ENCODE measurements around the gene PRMT1. TPM values are rescaled to one million over a fixed set of nuclear protein-coding genes. Genes with fewer than 3 reads are reported as not detected.
A peak's percentile ranks its signal among the peaks of the same experiment; 100 is the strongest.

The PRMT1 gene
- total and polyA plus RNA-seq, 2 donors: 101 to 173 TPM

GRCh38 chr19:49676784-49677230 is 264 bp upstream of the PRMT1 start:
- peak overlapping the region; percentile 92 to 93 for H3K27ac ChIP-seq (ENCODE audit: low read depth in 1 of 2, low read length in 1 of 2)
- DNase-seq (ENCODE audit: low read depth in 6 of 9, low spot score in 9 of 9): peak; percentile 99 to 100 (median 100)
- peak overlapping the region; percentile 91 to 99 for H3K4me3 ChIP-seq (ENCODE audit: low read length in 2 of 2)
- H3K36me3 ChIP-seq (ENCODE audit: control insufficient read depth in 2 of 2, insufficient read depth in 2 of 2, low read length in 1 of 2): peaks cover 13 to 17% of the 10 kb centered on the region in 2 donors
- H3K27me3 ChIP-seq (ENCODE audit: control insufficient read depth in 2 of 2, insufficient read depth in 1 of 2, low read length in 1 of 2): no peaks in the 10 kb centered on the region
- peaks cover 15 to 45% of the 10 kb centered on the region in 2 donors for H3K4me1 ChIP-seq (ENCODE audit: control insufficient read depth in 2 of 2, insufficient read depth in 2 of 2, low read length in 2 of 2)
- under 1% methylated on average over 34 of the region's 34 CpGs for WGBS
- H3K9me3 ChIP-seq (ENCODE audit: control insufficient read depth in 2 of 2, insufficient read depth in 1 of 2, low read length in 1 of 2): no peaks in the 10 kb centered on the region

- peak overlapping the region; percentile 91 to 99 for H3K4me3 ChIP-seq (ENCODE audit: low read length in 2 of 2)
- H3K36me3 ChIP-seq (ENCODE audit: control insufficient read depth in 2 of 2, insufficient read depth in 2 of 2, low read length in 1 of 2): peaks cover 19 to 20% of the 10 kb centered on the region in 2 donors
- 10% methylated on average over 21 of the region's 21 CpGs for WGBS
- H3K27ac ChIP-seq (ENCODE audit: low read depth in 1 of 2, low read length in 1 of 2): peak overlapping the region; percentile 92 to 93
- H3K27me3 ChIP-seq (ENCODE audit: control insufficient read depth in 2 of 2, insufficient read depth in 1 of 2, low read length in 1 of 2): no peaks in the 10 kb centered on the region
- peaks cover 15 to 38% of the 10 kb centered on the region in 2 donors for H3K4me1 ChIP-seq (ENCODE audit: control insufficient read depth in 2 of 2, insufficient read depth in 2 of 2, low read length in 2 of 2)
- DNase-seq (ENCODE audit: low read depth in 6 of 9, low spot score in 9 of 9): peak in 7 of 9 donors; percentile 44 to 83 (median 64)
- H3K9me3 ChIP-seq (ENCODE audit: control insufficient read depth in 2 of 2, insufficient read depth in 1 of 2, low read length in 1 of 2): no peaks in the 10 kb centered on the region
Measured at GRCh38 chr19:49677901-49678674, 1.0 kb downstream of the PRMT1 start.

- 90% methylated on average over 12 of the region's 12 CpGs for WGBS
- Histone ChIP-seq H3K4me1 (ENCODE audit: control insufficient read depth in 2 of 2, insufficient read depth in 2 of 2, low read length in 2 of 2) (peaks cover 15 to 38% of the 10 kb centered on the region in 2 donors), H3K27me3 (ENCODE audit: control insufficient read depth in 2 of 2, insufficient read depth in 1 of 2, low read length in 1 of 2) (no peaks in the 10 kb centered on the region), H3K27ac (ENCODE audit: low read depth in 1 of 2, low read length in 1 of 2) (no peak overlapping the region), H3K4me3 (ENCODE audit: low read length in 2 of 2) (no peak overlapping the region), H3K36me3 (ENCODE audit: control insufficient read depth in 2 of 2, insufficient read depth in 2 of 2, low read length in 1 of 2) (peaks cover 27 to 28% of the 10 kb centered on the region in 2 donors), H3K9me3 (ENCODE audit: control insufficient read depth in 2 of 2, insufficient read depth in 1 of 2, low read length in 1 of 2) (no peaks in the 10 kb centered on the region)
- DNase-seq (ENCODE audit: low read depth in 6 of 9, low spot score in 9 of 9): no peak
Measured at GRCh38 chr19:49678985-49679770, 2.1 kb downstream of the PRMT1 start.

- 88% methylated on average over 10 of the region's 10 CpGs for WGBS
Measured at GRCh38 chr19:49679771-49680413, 2.8 kb downstream of the PRMT1 start.

GRCh38 chr19:49680421-49681351 is 3.6 kb downstream of the PRMT1 start:
- 44% methylated on average over 40 of the region's 40 CpGs for WGBS
- Histone ChIP-seq H3K4me3 (ENCODE audit: low read length in 2 of 2) (peak overlapping the region in 1 of 2 donors; percentile 20), H3K36me3 (ENCODE audit: control insufficient read depth in 2 of 2, insufficient read depth in 2 of 2, low read length in 1 of 2) (peaks cover 41 to 43% of the 10 kb centered on the region in 2 donors), H3K27me3 (ENCODE audit: control insufficient read depth in 2 of 2, insufficient read depth in 1 of 2, low read length in 1 of 2) (no peaks in the 10 kb centered on the region), H3K27ac (ENCODE audit: low read depth in 1 of 2, low read length in 1 of 2) (peak overlapping the region; percentile 26 to 56), H3K4me1 (ENCODE audit: control insufficient read depth in 2 of 2, insufficient read depth in 2 of 2, low read length in 2 of 2) (peaks cover 15 to 38% of the 10 kb centered on the region in 2 donors), H3K9me3 (ENCODE audit: control insufficient read depth in 2 of 2, insufficient read depth in 1 of 2, low read length in 1 of 2) (no peaks in the 10 kb centered on the region)
- peak; percentile 63 to 96 (median 82) for DNase-seq (ENCODE audit: low read depth in 6 of 9, low spot score in 9 of 9)

More at GRCh38 chr19:49679771-49680413, 2.8 kb downstream of the PRMT1 start:
- Histone ChIP-seq H3K4me3 (ENCODE audit: low read length in 2 of 2) (no peak overlapping the region), H3K9me3 (ENCODE audit: control insufficient read depth in 2 of 2, insufficient read depth in 1 of 2, low read length in 1 of 2) (no peaks in the 10 kb centered on the region), H3K27me3 (ENCODE audit: control insufficient read depth in 2 of 2, insufficient read depth in 1 of 2, low read length in 1 of 2) (no peaks in the 10 kb centered on the region), H3K27ac (ENCODE audit: low read depth in 1 of 2, low read length in 1 of 2) (peak overlapping the region in 1 of 2 donors; percentile 26), H3K4me1 (ENCODE audit: control insufficient read depth in 2 of 2, insufficient read depth in 2 of 2, low read length in 2 of 2) (peaks cover 15 to 38% of the 10 kb centered on the region in 2 donors), H3K36me3 (ENCODE audit: control insufficient read depth in 2 of 2, insufficient read depth in 2 of 2, low read length in 1 of 2) (peaks cover 34 to 35% of the 10 kb centered on the region in 2 donors)
- no peak for DNase-seq (ENCODE audit: low read depth in 6 of 9, low spot score in 9 of 9)

- H3K27me3 ChIP-seq (ENCODE audit: control insufficient read depth in 2 of 2, insufficient read depth in 1 of 2, low read length in 1 of 2): no peaks in the 10 kb centered on the region
- DNase-seq (ENCODE audit: low read depth in 6 of 9, low spot score in 9 of 9): no peak
- H3K9me3 ChIP-seq (ENCODE audit: control insufficient read depth in 2 of 2, insufficient read depth in 1 of 2, low read length in 1 of 2): no peaks in the 10 kb centered on the region
- H3K36me3 ChIP-seq (ENCODE audit: control insufficient read depth in 2 of 2, insufficient read depth in 2 of 2, low read length in 1 of 2): peaks cover 50 to 53% of the 10 kb centered on the region in 2 donors
- no peak overlapping the region for H3K4me3 ChIP-seq (ENCODE audit: low read length in 2 of 2)
- no peak overlapping the region for H3K27ac ChIP-seq (ENCODE audit: low read depth in 1 of 2, low read length in 1 of 2)
- H3K4me1 ChIP-seq (ENCODE audit: control insufficient read depth in 2 of 2, insufficient read depth in 2 of 2, low read length in 2 of 2): peaks cover 11 to 32% of the 10 kb centered on the region in 2 donors
- 98% methylated on average over 19 of the region's 19 CpGs for WGBS
Measured at GRCh38 chr19:49681830-49682229, 4.8 kb downstream of the PRMT1 start.

- peaks cover 53 to 55% of the 10 kb centered on the region in 2 donors for H3K36me3 ChIP-seq (ENCODE audit: control insufficient read depth in 2 of 2, insufficient read depth in 2 of 2, low read length in 1 of 2)
- peaks cover 11 to 32% of the 10 kb centered on the region in 2 donors for H3K4me1 ChIP-seq (ENCODE audit: control insufficient read depth in 2 of 2, insufficient read depth in 2 of 2, low read length in 2 of 2)
- H3K9me3 ChIP-seq (ENCODE audit: control insufficient read depth in 2 of 2, insufficient read depth in 1 of 2, low read length in 1 of 2): no peaks in the 10 kb centered on the region
- H3K27me3 ChIP-seq (ENCODE audit: control insufficient read depth in 2 of 2, insufficient read depth in 1 of 2, low read length in 1 of 2): no peaks in the 10 kb centered on the region
- no peak overlapping the region for H3K27ac ChIP-seq (ENCODE audit: low read depth in 1 of 2, low read length in 1 of 2)
- no peak overlapping the region for H3K4me3 ChIP-seq (ENCODE audit: low read length in 2 of 2)
- 96% methylated on average over 8 of the region's 8 CpGs for WGBS
- DNase-seq (ENCODE audit: low read depth in 6 of 9, low spot score in 9 of 9): no peak
Measured at GRCh38 chr19:49682274-49682673, 5.2 kb downstream of the PRMT1 start.

GRCh38 chr19:49683814-49684250 is 6.8 kb downstream of the PRMT1 start:
- Histone ChIP-seq H3K4me3 (ENCODE audit: low read length in 2 of 2) (no peak overlapping the region), H3K36me3 (ENCODE audit: control insufficient read depth in 2 of 2, insufficient read depth in 2 of 2, low read length in 1 of 2) (peaks cover 56 to 60% of the 10 kb centered on the region in 2 donors), H3K27ac (ENCODE audit: low read depth in 1 of 2, low read length in 1 of 2) (no peak overlapping the region), H3K9me3 (ENCODE audit: control insufficient read depth in 2 of 2, insufficient read depth in 1 of 2, low read length in 1 of 2) (no peaks in the 10 kb centered on the region), H3K4me1 (ENCODE audit: control insufficient read depth in 2 of 2, insufficient read depth in 2 of 2, low read length in 2 of 2) (peaks cover 5 to 21% of the 10 kb centered on the region in 2 donors), H3K27me3 (ENCODE audit: control insufficient read depth in 2 of 2, insufficient read depth in 1 of 2, low read length in 1 of 2) (peaks cover 0 to 3% of the 10 kb centered on the region in 2 donors)
- DNase-seq (ENCODE audit: low read depth in 6 of 9, low spot score in 9 of 9): no peak
- 97% methylated on average over 18 of the region's 18 CpGs for WGBS

Measured in thymus (tissue), 11 donors.